GM23338 (cell line): Measurements from ENCODE around the gene MYMX. TPM values are rescaled to one million over a fixed set of nuclear protein-coding genes. Genes with fewer than 3 reads are reported as not detected.

Experiments used
- ATAC-seq: fragments of 200-7000 bp; cut with Tn5 transposase; 3 replicates; pipeline ENCODE4 v1.9.1; 2020
- DNase-seq: peaks from one replicate; pipeline ENCODE4 v3.0.0-alpha.2; 2015; ENCODE audit warnings: low spot score
- H2AFZ ChIP-seq: fragments of 200-600 bp; sonication (generic); 2 replicates; pipeline ENCODE4 v1.8.0; 2016; ENCODE audit warnings: antibody characterized with exemption, mild to moderate bottlenecking, moderate library complexity
- H3F3A ChIP-seq: fragments of 200-600 bp; sonication (generic); replicated peaks from 2 replicates; pipeline ENCODE4 v1.8.0; 2017; ENCODE audit warnings: antibody characterized with exemption, mixed run types, low read depth
- H3K27ac ChIP-seq: fragments of 200-600 bp; sonication (generic); 2 replicates; pipeline ENCODE4 v1.6.1; 2016; ENCODE audit warnings: low read depth
- H3K27me3 ChIP-seq: fragments of 200-600 bp; sonication (generic); 2 replicates; pipeline ENCODE4 v1.8.0; 2016; ENCODE audit warnings: mild to moderate bottlenecking, mixed run types, moderate library complexity; ENCODE audit not compliant: insufficient read depth
- H3K36me3 ChIP-seq: fragments of 200-600 bp; sonication (generic); 2 replicates; pipeline ENCODE4 v1.8.0; 2016; ENCODE audit warnings: mild to moderate bottlenecking; ENCODE audit not compliant: insufficient read depth
- H3K4me1 ChIP-seq: fragments of 200-600 bp; sonication (generic); 2 replicates; pipeline ENCODE4 v1.8.0; 2016; ENCODE audit warnings: mild to moderate bottlenecking, moderate library complexity; ENCODE audit not compliant: insufficient read depth
- H3K4me2 ChIP-seq: fragments of 200-600 bp; sonication (generic); 2 replicates; pipeline ENCODE4 v1.7.1; 2017; ENCODE audit warnings: mixed run types
- H3K4me3 ChIP-seq: fragments of 200-600 bp; sonication (generic); 2 replicates; pipeline ENCODE4 v1.6.1; 2016; ENCODE audit warnings: mixed run types
- H3K79me2 ChIP-seq: fragments of 200-600 bp; sonication (generic); replicated peaks from 2 replicates; pipeline ENCODE4 v1.8.0; 2017; ENCODE audit warnings: mild to moderate bottlenecking; ENCODE audit not compliant: insufficient read depth
- H3K9me2 ChIP-seq: fragments of 200-600 bp; sonication (generic); 2 replicates; pipeline ENCODE4 v1.8.0; 2017; ENCODE audit not compliant: insufficient read depth
- H4K20me1 ChIP-seq: fragments of 200-600 bp; sonication (generic); replicated peaks from 2 replicates; pipeline ENCODE4 v1.8.0; 2017; ENCODE audit warnings: mild to moderate bottlenecking; ENCODE audit not compliant: insufficient read depth
- H3K27ac Mint-ChIP-seq: 2 replicates; pipeline ENCODE4 v1.8.0; 2020; ENCODE audit warnings: inconsistent platforms, mild to moderate bottlenecking, moderate library complexity, mixed read lengths
- H3K27me3 Mint-ChIP-seq: 3 replicates; pipeline ENCODE4 v1.8.0; 2022; ENCODE audit warnings: low read depth, mild to moderate bottlenecking, moderate library complexity, mixed read lengths, inconsistent platforms; ENCODE audit not compliant: insufficient read depth, poor library complexity
- H3K36me3 Mint-ChIP-seq: 3 replicates; pipeline ENCODE4 v1.8.0; 2021; ENCODE audit warnings: low read depth, mild to moderate bottlenecking, inconsistent platforms, moderate library complexity, mixed read lengths
- H3K4me1 Mint-ChIP-seq: 3 replicates; pipeline ENCODE4 v1.8.0; 2020; ENCODE audit warnings: mild to moderate bottlenecking, inconsistent platforms, mixed read lengths
- H3K4me3 Mint-ChIP-seq: 3 replicates; pipeline ENCODE4 v1.8.0; 2021; ENCODE audit warnings: moderate library complexity, mild to moderate bottlenecking, inconsistent platforms, mixed read lengths
- H3K9me3 Mint-ChIP-seq: 3 replicates; pipeline ENCODE4 v1.8.0; 2020; ENCODE audit warnings: moderate library complexity, mild to moderate bottlenecking, inconsistent platforms, mixed read lengths
- CREB1 ChIP-seq: fragments of 250-450 bp; sonication (Bioruptor Pico); IDR thresholded peaks from 2 replicates; pipeline ENCODE4 v1.5.0; 2020; ENCODE audit warnings: low read depth, mild to moderate bottlenecking, moderate library complexity
- EZH2 ChIP-seq: fragments of 200-600 bp; sonication (generic); IDR thresholded peaks from one replicate; pipeline ENCODE4 v1.8.0; 2017; ENCODE audit warnings: antibody characterized with exemption, mild to moderate bottlenecking, low read depth; ENCODE audit not compliant: unreplicated experiment
- EZH2phosphoT487 ChIP-seq: fragments of 200-600 bp; sonication (generic); IDR thresholded peaks from one replicate; pipeline ENCODE4 v1.8.1; 2018; ENCODE audit warnings: antibody characterized with exemption; ENCODE audit not compliant: unreplicated experiment
- JUNB ChIP-seq: IDR thresholded peaks from one replicate; pipeline ENCODE4 v1.6.1; 2016; ENCODE audit warnings: antibody characterized with exemption; ENCODE audit not compliant: unreplicated experiment
- NANOG ChIP-seq: IDR thresholded peaks from 2 replicates; pipeline ENCODE4 v1.6.1; 2016; ENCODE audit warnings: antibody characterized with exemption, borderline replicate concordance
- POLR2AphosphoS5 ChIP-seq: IDR thresholded peaks from 2 replicates; pipeline ENCODE4 v1.6.1; 2016; ENCODE audit warnings: antibody characterized with exemption, low read depth
- STAT1 ChIP-seq: IDR thresholded peaks from one replicate; pipeline ENCODE4 v1.6.1; 2016; ENCODE audit warnings: antibody characterized with exemption; ENCODE audit not compliant: unreplicated experiment
- ZNF114 ChIP-seq: fragments of 250-450 bp; sonication (Bioruptor Pico); IDR thresholded peaks from 2 replicates; pipeline ENCODE4 v1.5.0; 2020; ENCODE audit warnings: mild to moderate bottlenecking, moderate library complexity
- ZNF331 ChIP-seq: fragments of 250-450 bp; sonication (Bioruptor Pico); IDR thresholded peaks from 2 replicates; pipeline ENCODE4 v1.5.0; 2020; ENCODE audit warnings: low read depth, mild to moderate bottlenecking, moderate library complexity
- polyA plus RNA-seq: library from polyadenylated mRNA; unstranded; fragments of >200 nt; fragmentation: Nextera tagmentation; extraction: Ambion mirVana; gene quantifications from 2 replicates; pipeline ENCODE4 v1.2.1, GENCODE V29; 2016
- total RNA-seq: library from RNA; depleted of rRNA; stranded (reverse); fragments of >200 nt; shearing (Covaris generic); gene quantifications from 2 replicates; pipeline ENCODE4 v1.2.3, GENCODE V29; 2014
- TF ChIP-seq, protein P1 (sequence below): IDR thresholded peaks from 2 replicates; pipeline ENCODE4 v1.6.1; 2016; ENCODE audit warnings: antibody characterized with exemption
- TF ChIP-seq, protein P2 (sequence below), 2 experiments: fragments of 200-600 bp in 1 of 2; sonication (generic) in 1 of 2; conservative IDR thresholded peaks; 2 replicates each; pipeline versions ENCODE4 v1.5.1 to v1.6.1; 2016 to 2017; ENCODE audit warnings: antibody characterized with exemption in 2 of 2, low read depth in 2 of 2, mild to moderate bottlenecking in 2 of 2, moderate library complexity in 1 of 2
- TF ChIP-seq, protein P3 (sequence below): fragments of 250-450 bp; sonication (Bioruptor Pico); IDR thresholded peaks from 2 replicates; pipeline ENCODE4 v1.5.0; 2020; ENCODE audit warnings: mild to moderate bottlenecking, moderate library complexity
- TF ChIP-seq, protein P4 (sequence below): IDR thresholded peaks from one replicate; pipeline ENCODE4 v1.6.1; 2018; ENCODE audit warnings: antibody characterized with exemption; ENCODE audit not compliant: unreplicated experiment

The MYMX gene
- total and polyA plus RNA-seq, 2 experiments from 2014 or later = 2.8 to 7.1 TPM

DNA sequence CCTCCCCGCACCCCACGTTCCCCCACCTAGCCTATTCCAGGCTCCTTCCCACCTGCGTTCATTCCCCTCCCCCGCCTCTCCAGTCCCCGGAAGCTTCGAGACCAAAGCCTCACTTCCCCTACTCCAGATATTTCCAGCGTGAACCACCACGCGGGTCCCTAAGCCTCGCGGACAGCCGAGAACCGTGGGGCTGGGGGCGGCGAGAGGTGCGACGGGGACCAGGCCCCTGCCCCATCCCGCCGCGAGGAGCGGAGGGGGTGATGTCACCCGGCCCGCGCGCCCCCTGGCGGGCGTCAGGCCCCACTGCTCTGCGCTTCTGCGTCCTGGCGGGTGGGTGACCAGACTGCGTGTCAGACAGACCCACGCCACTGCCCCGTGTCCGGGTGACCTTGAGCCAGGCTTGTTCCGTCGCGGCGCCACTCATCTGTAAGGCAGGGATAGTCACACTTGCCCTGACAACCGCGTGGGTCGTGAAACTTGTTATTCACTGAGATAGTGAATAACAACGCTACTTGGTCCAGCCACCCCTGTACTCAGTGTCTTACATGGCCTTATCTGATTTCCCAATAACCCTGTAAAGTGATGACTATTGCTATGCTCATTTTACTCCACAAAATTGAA lies 21.2 kb downstream of the MYMX start:
- H2AFZ ChIP-seq = no peak overlapping the region
- peaks cover 23% of the 10 kb centered on the region for H3K27me3 Mint-ChIP-seq
- peaks cover 42% of the 10 kb centered on the region for H3K4me1 Mint-ChIP-seq
- H3K4me1 ChIP-seq = peaks cover 19% of the 10 kb centered on the region; the same call in 1 of the 2 replicates
- ATAC-seq (peak; percentile 74), DNase-seq (peak; percentile 81)
- no peaks in the 10 kb centered on the region for H3K9me2 ChIP-seq
- no peak overlapping the region for H3K27ac ChIP-seq
- peak overlapping the region; percentile 77; the same call in 1 of the 2 replicates for H3K27ac Mint-ChIP-seq
- peaks cover 6% of the 10 kb centered on the region; the same call in 1 of the 2 replicates for H4K20me1 ChIP-seq
- no peaks in the 10 kb centered on the region for H3K79me2 ChIP-seq
- peak overlapping the region; percentile 83 for H3K4me3 ChIP-seq
- H3K27me3 ChIP-seq = 0 out of 2 replicates have a peak, but pooled peaks cover 11% of the 10 kb centered on the region
- H3K36me3 Mint-ChIP-seq = peaks cover 34% of the 10 kb centered on the region
- no peaks in the 10 kb centered on the region; the same call in 2 of the 3 replicates for H3K9me3 Mint-ChIP-seq
- H3K36me3 ChIP-seq = no peaks in the 10 kb centered on the region
- TF ChIP-seq STAT1 = no peak
- TF ChIP-seq, protein P1, sequence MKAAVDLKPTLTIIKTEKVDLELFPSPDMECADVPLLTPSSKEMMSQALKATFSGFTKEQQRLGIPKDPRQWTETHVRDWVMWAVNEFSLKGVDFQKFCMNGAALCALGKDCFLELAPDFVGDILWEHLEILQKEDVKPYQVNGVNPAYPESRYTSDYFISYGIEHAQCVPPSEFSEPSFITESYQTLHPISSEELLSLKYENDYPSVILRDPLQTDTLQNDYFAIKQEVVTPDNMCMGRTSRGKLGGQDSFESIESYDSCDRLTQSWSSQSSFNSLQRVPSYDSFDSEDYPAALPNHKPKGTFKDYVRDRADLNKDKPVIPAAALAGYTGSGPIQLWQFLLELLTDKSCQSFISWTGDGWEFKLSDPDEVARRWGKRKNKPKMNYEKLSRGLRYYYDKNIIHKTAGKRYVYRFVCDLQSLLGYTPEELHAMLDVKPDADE = no peak
- peak; percentile 31; the same call in 1 of the 2 replicates for TF ChIP-seq POLR2AphosphoS5
- TF ChIP-seq, protein P2, sequence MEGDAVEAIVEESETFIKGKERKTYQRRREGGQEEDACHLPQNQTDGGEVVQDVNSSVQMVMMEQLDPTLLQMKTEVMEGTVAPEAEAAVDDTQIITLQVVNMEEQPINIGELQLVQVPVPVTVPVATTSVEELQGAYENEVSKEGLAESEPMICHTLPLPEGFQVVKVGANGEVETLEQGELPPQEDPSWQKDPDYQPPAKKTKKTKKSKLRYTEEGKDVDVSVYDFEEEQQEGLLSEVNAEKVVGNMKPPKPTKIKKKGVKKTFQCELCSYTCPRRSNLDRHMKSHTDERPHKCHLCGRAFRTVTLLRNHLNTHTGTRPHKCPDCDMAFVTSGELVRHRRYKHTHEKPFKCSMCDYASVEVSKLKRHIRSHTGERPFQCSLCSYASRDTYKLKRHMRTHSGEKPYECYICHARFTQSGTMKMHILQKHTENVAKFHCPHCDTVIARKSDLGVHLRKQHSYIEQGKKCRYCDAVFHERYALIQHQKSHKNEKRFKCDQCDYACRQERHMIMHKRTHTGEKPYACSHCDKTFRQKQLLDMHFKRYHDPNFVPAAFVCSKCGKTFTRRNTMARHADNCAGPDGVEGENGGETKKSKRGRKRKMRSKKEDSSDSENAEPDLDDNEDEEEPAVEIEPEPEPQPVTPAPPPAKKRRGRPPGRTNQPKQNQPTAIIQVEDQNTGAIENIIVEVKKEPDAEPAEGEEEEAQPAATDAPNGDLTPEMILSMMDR (conservative IDR thresholded peaks at IDR 0.05; ENCODE audit: low read depth in 2 of 2) = peak; percentile 84 to 87
- TF ChIP-seq EZH2 = no peak
- TF ChIP-seq, protein P3, sequence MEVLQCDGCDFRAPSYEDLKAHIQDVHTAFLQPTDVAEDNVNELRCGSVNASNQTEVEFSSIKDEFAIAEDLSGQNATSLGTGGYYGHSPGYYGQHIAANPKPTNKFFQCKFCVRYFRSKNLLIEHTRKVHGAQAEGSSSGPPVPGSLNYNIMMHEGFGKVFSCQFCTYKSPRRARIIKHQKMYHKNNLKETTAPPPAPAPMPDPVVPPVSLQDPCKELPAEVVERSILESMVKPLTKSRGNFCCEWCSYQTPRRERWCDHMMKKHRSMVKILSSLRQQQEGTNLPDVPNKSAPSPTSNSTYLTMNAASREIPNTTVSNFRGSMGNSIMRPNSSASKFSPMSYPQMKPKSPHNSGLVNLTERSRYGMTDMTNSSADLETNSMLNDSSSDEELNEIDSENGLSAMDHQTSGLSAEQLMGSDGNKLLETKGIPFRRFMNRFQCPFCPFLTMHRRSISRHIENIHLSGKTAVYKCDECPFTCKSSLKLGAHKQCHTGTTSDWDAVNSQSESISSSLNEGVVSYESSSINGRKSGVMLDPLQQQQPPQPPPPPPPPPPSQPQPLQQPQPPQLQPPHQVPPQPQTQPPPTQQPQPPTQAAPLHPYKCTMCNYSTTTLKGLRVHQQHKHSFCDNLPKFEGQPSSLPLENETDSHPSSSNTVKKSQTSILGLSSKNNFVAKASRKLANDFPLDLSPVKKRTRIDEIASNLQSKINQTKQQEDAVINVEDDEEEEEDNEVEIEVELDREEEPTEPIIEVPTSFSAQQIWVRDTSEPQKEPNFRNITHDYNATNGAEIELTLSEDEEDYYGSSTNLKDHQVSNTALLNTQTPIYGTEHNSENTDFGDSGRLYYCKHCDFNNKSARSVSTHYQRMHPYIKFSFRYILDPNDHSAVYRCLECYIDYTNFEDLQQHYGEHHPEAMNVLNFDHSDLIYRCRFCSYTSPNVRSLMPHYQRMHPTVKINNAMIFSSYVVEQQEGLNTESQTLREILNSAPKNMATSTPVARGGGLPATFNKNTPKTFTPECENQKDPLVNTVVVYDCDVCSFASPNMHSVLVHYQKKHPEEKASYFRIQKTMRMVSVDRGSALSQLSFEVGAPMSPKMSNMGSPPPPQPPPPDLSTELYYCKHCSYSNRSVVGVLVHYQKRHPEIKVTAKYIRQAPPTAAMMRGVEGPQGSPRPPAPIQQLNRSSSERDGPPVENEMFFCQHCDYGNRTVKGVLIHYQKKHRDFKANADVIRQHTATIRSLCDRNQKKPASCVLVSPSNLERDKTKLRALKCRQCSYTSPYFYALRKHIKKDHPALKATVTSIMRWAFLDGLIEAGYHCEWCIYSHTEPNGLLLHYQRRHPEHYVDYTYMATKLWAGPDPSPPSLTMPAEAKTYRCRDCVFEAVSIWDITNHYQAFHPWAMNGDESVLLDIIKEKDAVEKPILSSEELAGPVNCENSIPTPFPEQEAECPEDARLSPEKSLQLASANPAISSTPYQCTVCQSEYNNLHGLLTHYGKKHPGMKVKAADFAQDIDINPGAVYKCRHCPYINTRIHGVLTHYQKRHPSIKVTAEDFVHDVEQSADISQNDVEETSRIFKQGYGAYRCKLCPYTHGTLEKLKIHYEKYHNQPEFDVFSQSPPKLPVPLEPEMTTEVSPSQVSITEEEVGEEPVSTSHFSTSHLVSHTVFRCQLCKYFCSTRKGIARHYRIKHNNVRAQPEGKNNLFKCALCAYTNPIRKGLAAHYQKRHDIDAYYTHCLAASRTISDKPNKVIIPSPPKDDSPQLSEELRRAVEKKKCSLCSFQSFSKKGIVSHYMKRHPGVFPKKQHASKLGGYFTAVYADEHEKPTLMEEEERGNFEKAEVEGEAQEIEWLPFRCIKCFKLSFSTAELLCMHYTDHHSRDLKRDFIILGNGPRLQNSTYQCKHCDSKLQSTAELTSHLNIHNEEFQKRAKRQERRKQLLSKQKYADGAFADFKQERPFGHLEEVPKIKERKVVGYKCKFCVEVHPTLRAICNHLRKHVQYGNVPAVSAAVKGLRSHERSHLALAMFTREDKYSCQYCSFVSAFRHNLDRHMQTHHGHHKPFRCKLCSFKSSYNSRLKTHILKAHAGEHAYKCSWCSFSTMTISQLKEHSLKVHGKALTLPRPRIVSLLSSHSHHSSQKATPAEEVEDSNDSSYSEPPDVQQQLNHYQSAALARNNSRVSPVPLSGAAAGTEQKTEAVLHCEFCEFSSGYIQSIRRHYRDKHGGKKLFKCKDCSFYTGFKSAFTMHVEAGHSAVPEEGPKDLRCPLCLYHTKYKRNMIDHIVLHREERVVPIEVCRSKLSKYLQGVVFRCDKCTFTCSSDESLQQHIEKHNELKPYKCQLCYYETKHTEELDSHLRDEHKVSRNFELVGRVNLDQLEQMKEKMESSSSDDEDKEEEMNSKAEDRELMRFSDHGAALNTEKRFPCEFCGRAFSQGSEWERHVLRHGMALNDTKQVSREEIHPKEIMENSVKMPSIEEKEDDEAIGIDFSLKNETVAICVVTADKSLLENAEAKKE (CRISPR knock-in tag) = no peak
- TF ChIP-seq CREB1 (CRISPR knock-in tag) = peak; percentile 80
- TF ChIP-seq, protein P4, sequence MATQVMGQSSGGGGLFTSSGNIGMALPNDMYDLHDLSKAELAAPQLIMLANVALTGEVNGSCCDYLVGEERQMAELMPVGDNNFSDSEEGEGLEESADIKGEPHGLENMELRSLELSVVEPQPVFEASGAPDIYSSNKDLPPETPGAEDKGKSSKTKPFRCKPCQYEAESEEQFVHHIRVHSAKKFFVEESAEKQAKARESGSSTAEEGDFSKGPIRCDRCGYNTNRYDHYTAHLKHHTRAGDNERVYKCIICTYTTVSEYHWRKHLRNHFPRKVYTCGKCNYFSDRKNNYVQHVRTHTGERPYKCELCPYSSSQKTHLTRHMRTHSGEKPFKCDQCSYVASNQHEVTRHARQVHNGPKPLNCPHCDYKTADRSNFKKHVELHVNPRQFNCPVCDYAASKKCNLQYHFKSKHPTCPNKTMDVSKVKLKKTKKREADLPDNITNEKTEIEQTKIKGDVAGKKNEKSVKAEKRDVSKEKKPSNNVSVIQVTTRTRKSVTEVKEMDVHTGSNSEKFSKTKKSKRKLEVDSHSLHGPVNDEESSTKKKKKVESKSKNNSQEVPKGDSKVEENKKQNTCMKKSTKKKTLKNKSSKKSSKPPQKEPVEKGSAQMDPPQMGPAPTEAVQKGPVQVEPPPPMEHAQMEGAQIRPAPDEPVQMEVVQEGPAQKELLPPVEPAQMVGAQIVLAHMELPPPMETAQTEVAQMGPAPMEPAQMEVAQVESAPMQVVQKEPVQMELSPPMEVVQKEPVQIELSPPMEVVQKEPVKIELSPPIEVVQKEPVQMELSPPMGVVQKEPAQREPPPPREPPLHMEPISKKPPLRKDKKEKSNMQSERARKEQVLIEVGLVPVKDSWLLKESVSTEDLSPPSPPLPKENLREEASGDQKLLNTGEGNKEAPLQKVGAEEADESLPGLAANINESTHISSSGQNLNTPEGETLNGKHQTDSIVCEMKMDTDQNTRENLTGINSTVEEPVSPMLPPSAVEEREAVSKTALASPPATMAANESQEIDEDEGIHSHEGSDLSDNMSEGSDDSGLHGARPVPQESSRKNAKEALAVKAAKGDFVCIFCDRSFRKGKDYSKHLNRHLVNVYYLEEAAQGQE = no peak
- no peak for TF ChIP-seq ZNF331 (CRISPR knock-in tag)
- no peak for TF ChIP-seq NANOG
- no peak for TF ChIP-seq EZH2phosphoT487
- no peak for TF ChIP-seq ZNF114 (CRISPR knock-in tag)
- TF ChIP-seq JUNB = no peak
- H3K4me3 Mint-ChIP-seq = peak overlapping the region; percentile 73
- H3F3A ChIP-seq = peaks cover 18% of the 10 kb centered on the region
- peak overlapping the region; percentile 90 for H3K4me2 ChIP-seq
